Right kidney (tissue), 1 donor: ENCODE results near the gene ISX.

ENCODE experiments used
- DNase-seq: peaks from one replicate; pipeline ENCODE4 v3.0.0-alpha.2; 2016

Gene ISX

DNA sequence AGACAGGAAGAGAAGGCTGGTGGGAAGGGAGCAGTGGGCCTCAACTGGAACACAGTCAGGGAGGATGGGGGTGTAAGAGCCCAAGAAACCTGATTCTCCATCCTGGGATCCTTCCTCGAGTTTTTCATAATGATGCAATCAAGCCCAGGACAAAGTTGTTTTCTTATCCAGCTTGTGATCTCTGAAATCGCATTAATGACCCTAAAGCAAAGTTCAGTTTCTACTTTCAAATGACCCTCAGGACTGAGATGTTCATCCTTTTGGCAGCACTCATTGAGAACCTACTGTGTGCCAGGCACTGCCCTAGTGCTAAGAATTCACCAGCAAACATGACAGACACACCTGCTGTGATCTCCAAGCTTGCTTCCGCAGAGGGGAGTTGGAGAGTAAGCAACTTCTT lies 45.3 kb downstream of the ISX start:
- DNase-seq: no peak

GRCh38 chr22:35113341-35113740 lies 47.4 kb downstream of the ISX start:
- no peak for DNase-seq

DNA sequence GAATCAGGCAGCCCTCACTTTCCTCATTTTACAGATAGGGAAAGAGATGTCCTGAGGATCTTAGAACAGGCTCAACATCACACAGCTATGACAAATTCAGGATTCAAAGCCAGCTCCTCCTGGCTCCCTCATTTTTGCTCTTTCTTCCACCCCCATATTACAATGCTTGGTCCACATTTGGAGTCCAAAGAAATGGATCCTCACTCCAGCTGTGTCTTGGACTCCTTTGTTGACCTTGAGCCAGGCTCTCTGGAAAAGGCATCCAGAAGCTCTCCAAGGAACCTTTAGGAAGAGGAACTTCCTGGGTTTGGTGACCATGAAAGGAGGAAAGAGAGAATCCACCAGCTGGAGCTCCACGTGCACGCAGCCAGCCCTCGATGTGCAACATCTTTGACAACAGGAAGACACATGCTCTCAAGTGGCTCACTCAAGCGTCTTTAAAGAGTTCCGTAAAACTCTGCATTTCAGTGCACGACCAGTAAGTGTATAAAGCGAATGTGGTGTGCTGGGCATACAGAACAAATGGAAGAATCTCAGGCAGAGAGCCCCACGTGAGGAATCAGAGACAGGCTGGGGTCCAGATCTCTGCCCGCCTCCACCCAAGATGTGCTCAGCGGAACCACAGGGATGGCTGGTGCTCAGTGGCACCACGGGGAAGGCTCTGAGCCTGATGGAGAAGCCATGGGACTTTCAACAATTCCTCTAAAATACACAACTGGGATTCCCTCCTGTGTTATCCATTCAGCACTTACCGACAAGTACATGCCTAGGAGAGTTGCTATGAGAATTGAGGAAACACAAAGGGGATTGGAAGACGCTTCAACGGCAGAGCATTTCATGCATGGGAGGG lies 48.4 kb downstream of the ISX start:
- DNase-seq: no peak

DNA sequence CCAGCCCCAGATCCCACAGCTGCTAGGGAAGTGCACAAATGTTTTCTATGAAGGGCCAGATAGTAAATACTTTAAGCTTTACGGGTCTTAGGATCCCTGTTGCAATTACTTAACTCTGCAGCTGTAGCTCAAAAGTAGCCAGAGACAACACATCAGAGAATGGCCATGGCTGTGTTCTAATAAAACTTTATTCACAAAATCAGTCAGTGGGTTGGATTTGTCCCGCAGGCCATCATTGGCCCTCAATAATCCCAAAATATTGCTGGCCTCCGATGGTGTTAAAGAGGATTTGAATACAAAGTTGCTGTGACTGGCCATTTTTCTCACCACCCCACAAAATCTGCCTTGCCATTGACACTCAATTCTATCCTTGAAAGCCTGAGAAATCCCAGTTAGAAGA lies 49.6 kb downstream of the ISX start:
- no peak for DNase-seq

DNA sequence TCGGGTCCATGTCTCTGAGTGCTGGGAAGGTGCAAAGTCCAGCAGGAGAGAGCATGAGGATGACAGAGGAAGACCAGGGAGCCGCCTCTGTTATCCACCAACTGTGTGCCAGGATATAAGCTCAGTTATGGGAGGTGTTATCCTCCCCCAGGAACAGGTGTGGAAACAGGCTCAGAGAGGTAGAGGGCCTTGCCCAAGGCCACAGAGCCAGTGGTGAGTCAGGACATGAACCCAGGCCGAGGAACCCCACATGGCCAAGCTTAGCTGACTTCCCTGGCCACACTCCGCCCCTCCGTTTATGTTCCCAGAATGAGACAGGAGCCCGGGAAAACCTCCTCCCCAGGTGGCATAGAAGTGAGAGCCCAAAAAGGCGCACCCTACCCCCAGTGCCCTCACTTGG lies 50.3 kb downstream of the ISX start:
- DNase-seq: no peak

GRCh38 chr22:35116817-35117216 lies 50.9 kb downstream of the ISX start:
- DNase-seq: no peak

- DNase-seq: no peak
Observed at GRCh38 chr22:35119494-35119893, 53.5 kb downstream of the ISX start.

- no peak for DNase-seq
Observed at GRCh38 chr22:35124691-35125219, 58.8 kb downstream of the ISX start.

- no peak for DNase-seq
Observed at GRCh38 chr22:35126993-35127392, 61.0 kb downstream of the ISX start.

DNA sequence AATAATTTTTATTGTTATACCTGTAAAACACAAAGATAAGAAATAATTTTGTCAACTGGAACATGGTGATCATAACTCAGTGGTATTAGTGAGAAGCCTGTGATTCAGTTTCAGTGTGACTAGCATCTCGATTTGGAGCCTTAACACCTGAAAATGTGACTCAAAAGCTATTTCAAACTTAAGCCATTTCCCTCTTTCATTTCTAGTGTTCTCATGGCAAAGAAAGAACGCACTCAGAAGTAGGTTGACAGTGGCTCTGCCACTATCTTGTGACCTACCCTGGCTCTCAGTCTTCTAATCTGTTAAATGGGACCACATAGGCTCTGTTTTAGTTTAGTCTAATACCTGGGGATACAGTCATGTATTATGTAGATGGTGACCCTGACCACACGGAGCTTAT lies 62.7 kb downstream of the ISX start:
- DNase-seq: no peak

GRCh38 chr22:35131525-35132000 lies 65.6 kb downstream of the ISX start:
- no peak for DNase-seq

- no peak for DNase-seq
Observed at GRCh38 chr22:35132568-35132967, 66.6 kb downstream of the ISX start.

DNA sequence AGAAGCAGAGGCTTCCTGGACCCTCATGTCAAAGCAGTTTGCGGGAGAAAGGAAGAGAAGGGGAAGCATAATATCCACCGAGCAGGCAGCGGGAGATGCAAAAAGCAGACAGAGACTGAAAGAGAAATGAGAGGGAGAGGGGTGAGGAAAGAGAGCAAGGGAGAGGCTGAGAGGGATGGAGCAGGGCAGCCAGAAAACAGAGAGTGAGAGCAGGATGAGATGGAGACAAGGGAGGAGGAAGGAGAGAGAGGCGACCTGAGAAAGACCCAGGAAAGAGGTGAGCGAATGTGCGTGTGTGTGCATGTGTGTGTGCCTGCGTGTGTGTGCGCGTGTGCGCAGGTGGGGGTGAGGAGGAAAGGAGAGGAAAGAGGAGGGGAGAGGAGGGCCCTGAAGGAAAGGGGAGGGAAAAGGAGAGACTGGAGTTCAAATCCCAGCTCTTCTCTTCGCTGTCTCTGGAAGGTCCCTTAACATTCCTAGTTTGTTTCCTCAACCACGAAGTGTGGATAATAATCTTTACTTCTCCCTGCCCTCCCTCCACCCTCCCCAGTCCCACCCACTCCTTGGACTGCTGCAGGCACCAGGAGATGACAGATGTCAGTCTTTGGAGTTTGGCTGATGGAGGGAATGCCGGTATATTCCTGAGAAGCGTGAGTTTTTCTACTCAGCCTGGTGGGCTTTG lies 67.9 kb downstream of the ISX start:
- no peak for DNase-seq

DNA sequence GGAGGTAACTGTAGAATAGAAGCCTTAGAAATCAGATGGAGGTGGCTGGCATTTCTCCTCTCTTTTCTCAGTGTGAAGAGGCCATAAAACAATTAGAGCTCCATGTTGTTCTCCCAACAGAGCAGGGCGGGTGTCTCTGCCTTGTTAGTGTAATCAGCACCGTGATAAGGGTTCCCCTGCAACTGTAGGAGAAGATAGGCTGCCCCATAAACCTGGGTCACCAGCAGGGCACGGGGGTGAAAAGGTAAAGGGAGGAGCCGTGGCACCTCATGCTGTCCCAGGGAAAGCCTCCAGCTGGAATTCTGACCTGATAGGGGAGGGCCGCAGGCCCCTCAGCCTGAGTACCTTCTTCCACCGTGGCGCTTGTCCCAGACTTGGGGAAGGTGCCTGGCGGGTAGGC lies 68.7 kb downstream of the ISX start:
- no peak for DNase-seq

GRCh38 chr22:35135165-35135564 lies 69.2 kb downstream of the ISX start:
- no peak for DNase-seq
